Activated naive CD8-positive, alpha-beta T cell treated with anti-CD3 and anti-CD28 coated beads, Interleukin-2, amount 10 ng/mL, durations not matched to agents 7 days and 5 days (primary cell): ENCODE measurements around the gene EPHB2. TPM values are rescaled to one million over a fixed set of nuclear protein-coding genes. Genes with fewer than 3 reads are reported as not detected.

Experiments used
- ATAC-seq: fragments of 150-1000 bp; cut with Tn5 transposase; one replicate; pipeline ENCODE4 v1.10.0; 2021; ENCODE audit warnings: low read depth, moderate library complexity
- POLR2A ChIA-PET: fragments of 350-600 bp; sonication (Branson Sonifier 250); formaldehyde crosslinking; loops from one replicate; lab custom pipeline; 2021; ENCODE audit warnings: antibody characterized with exemption; lab: Charles Lee
- DNase-seq: peaks from one replicate; pipeline ENCODE4 v3.0.0; 2021
- H3K27ac Mint-ChIP-seq: one replicate; pipeline ENCODE4 v1.8.0; 2022; ENCODE audit warnings: mild to moderate bottlenecking, mixed read lengths
- H3K27me3 Mint-ChIP-seq: one replicate; pipeline ENCODE4 v1.8.0; 2022; ENCODE audit warnings: mild to moderate bottlenecking, moderate library complexity, mixed read lengths
- H3K36me3 Mint-ChIP-seq: one replicate; pipeline ENCODE4 v1.8.0; 2021; ENCODE audit warnings: mild to moderate bottlenecking, mixed read lengths
- H3K4me1 Mint-ChIP-seq: one replicate; pipeline ENCODE4 v1.8.0; 2021; ENCODE audit warnings: mixed read lengths
- H3K4me3 Mint-ChIP-seq: one replicate; pipeline ENCODE4 v1.8.0; 2022; ENCODE audit warnings: mild to moderate bottlenecking, moderate library complexity, mixed read lengths
- H3K9me3 Mint-ChIP-seq: one replicate; pipeline ENCODE4 v1.8.0; 2021; ENCODE audit warnings: mixed read lengths
- total RNA-seq, 2 experiments: library from RNA; stranded (reverse); gene quantifications; one replicate each; pipeline ENCODE4 v1.2.3, GENCODE V29; 2021

Gene EPHB2
- total RNA-seq, 2 experiments from 2014 or later = 0.25 to 0.26 TPM

DNA sequence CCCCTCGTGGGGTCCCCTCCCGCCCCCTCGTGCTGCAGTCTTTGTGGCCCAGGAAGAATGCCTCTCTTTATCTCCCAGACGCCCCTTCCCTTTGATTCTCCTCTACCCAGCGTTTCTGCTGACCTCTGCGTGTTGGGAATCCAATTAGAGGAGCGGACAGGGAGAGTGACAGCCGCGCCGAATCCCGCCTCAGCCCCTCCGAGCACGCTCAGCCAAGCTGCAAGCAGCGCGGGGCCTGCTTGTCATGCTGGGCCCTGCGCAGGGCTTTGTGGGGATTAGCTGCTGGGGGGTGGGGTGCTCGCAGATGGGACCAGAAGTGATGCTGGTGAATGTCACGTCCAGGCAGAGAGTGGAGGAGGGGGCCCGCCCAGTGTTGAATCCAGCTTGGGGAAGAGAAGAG lies 91.1 kb downstream of the EPHB2 start:
- H3K27ac Mint-ChIP-seq = no peak overlapping the region
- no peaks in the 10 kb centered on the region for H3K36me3 Mint-ChIP-seq
- H3K9me3 Mint-ChIP-seq = no peaks in the 10 kb centered on the region
- peaks cover 2% of the 10 kb centered on the region for H3K27me3 Mint-ChIP-seq
- no peak for ATAC-seq
- DNase-seq = no peak
- POLR2A ChIA-PET = no interaction called here
- H3K4me1 Mint-ChIP-seq = no peaks in the 10 kb centered on the region
- H3K4me3 Mint-ChIP-seq = no peak overlapping the region

DNA sequence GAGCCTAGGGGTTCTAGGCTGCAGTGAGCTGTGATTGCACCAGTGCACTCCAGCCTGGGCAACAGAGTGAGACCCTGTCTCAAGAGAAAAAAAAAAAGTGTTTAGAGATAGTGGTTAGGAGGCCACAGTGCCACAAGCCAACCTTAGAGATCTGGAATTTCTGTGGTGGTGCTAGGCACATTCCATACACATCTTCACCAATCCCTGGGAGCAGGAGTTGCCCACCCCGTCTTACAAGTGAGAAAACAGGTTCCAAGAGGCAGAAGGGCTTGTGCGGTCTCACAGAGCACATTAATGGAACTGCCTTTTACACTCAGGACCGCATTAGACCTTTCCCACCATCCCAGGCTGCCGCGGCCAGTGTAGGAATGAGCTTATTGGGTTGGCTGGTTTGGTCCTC lies 93.2 kb downstream of the EPHB2 start:
- POLR2A ChIA-PET = no interaction called here
- no peak for DNase-seq
- Mint-ChIP-seq H3K4me1 (no peaks in the 10 kb centered on the region), H3K4me3 (no peak overlapping the region), H3K9me3 (no peaks in the 10 kb centered on the region), H3K27me3 (peaks cover 2% of the 10 kb centered on the region), H3K27ac (no peak overlapping the region), H3K36me3 (no peaks in the 10 kb centered on the region)
- ATAC-seq = no peak

DNA sequence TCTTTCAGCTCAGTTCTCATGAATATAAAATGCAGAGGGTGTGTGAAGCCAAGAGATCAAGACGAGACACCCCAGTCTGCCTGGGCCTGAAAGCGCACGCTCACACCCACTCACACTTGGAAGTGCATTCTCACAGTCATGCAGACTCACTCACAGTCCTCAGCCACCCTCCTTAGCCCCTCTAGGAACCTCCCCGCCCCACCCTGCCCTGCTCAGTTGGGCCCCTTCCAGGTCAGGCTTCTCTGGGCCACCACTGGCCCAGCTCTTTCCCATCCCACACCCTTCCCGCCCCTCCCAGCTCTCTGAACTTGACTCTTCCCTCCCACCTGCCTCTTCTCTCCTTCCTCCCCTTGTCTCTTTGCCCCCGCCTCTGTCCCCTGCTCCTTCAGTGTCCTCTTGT lies 93.8 kb downstream of the EPHB2 start:
- Mint-ChIP-seq H3K36me3 (no peaks in the 10 kb centered on the region), H3K27me3 (peaks cover 4% of the 10 kb centered on the region), H3K27ac (no peak overlapping the region), H3K4me1 (no peaks in the 10 kb centered on the region), H3K9me3 (no peaks in the 10 kb centered on the region), H3K4me3 (no peak overlapping the region)
- no peak for ATAC-seq
- POLR2A ChIA-PET = no interaction called here
- no peak for DNase-seq

DNA sequence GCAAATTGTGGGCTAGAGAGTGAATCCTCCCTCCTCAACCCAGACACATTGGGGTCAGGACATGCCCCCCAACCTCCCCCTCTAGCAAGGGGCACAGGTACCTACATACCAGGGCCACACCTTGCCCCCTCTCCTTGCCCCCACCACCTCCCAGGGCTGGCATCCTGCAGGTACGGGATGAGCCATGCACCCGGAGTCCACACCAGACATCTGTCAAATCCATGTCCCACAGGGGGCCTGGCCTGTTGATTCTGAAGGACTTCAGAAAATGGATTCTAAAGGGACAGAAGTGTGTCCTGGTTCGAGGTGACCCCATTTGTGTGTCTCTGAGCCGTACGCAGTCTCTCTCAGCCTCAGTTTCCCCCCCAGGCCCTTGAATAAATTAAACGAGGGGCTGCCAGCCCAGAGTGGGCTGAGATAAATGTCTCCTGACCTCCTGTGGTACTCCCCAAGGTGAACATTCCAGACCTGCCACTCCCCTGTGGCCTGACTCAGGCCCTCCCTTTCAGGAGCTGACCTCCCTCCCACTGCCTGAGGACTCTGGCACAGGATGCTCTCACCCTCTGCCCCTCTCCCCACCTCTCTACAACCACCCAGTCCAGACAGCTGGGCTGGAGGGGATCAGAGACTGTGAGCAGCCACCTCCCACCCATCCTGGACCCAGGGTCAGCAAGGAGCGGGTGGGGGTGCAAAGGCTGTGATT lies 94.5 kb downstream of the EPHB2 start:
- Mint-ChIP-seq H3K27me3 (peaks cover 4% of the 10 kb centered on the region), H3K27ac (no peak overlapping the region), H3K4me3 (no peak overlapping the region), H3K36me3 (no peaks in the 10 kb centered on the region), H3K9me3 (no peaks in the 10 kb centered on the region), H3K4me1 (no peaks in the 10 kb centered on the region)
- DNase-seq (no peak), ATAC-seq (no peak)
- POLR2A ChIA-PET = no interaction called here

DNA sequence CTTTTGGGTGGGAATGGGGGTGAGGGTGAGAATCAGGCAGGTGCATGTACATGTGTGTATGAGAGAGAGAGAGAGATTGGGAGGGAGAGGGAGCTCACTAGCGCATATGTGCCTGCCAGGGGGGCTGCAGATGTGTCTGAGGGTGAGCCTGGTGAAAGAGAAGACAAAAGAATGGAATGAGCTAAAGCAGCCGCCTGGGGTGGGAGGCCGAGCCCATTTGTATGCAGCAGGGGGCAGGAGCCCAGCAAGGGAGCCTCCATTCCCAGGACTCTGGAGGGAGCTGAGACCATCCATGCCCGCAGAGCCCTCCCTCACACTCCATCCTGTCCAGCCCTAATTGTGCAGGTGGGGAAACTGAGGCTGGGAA lies 95.0 kb downstream of the EPHB2 start:
- ATAC-seq (no peak), DNase-seq (no peak)
- Mint-ChIP-seq H3K27me3 (peaks cover 4% of the 10 kb centered on the region), H3K36me3 (no peaks in the 10 kb centered on the region), H3K4me1 (no peaks in the 10 kb centered on the region), H3K9me3 (no peaks in the 10 kb centered on the region), H3K27ac (no peak overlapping the region), H3K4me3 (no peak overlapping the region)
- POLR2A ChIA-PET = no interaction called here

DNA sequence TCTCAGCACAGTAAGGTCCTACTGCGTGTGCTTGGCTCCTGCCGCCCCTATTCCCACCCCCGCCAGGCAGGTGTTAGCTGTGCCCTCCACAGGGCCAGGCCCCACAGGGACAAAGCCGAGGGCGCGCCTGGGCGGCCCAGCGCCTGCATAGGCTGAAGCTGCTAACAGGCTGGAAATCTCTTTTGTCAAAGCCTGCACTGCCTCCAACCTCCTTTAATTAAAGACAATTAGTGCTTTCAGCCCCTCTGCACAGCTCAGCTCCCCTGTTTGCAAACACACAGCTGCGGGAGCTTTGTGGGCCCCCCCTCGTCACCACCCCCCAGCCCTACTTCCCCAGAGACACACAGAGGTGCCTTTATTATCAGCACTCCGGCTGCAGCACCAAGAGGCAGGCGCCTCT lies 95.9 kb downstream of the EPHB2 start:
- no peak overlapping the region for H3K4me3 Mint-ChIP-seq
- POLR2A ChIA-PET = no interaction called here
- H3K9me3 Mint-ChIP-seq = no peaks in the 10 kb centered on the region
- no peak overlapping the region for H3K27ac Mint-ChIP-seq
- H3K4me1 Mint-ChIP-seq = no peaks in the 10 kb centered on the region
- peaks cover 4% of the 10 kb centered on the region for H3K27me3 Mint-ChIP-seq
- no peaks in the 10 kb centered on the region for H3K36me3 Mint-ChIP-seq
- no peak for ATAC-seq
- DNase-seq = no peak

DNA sequence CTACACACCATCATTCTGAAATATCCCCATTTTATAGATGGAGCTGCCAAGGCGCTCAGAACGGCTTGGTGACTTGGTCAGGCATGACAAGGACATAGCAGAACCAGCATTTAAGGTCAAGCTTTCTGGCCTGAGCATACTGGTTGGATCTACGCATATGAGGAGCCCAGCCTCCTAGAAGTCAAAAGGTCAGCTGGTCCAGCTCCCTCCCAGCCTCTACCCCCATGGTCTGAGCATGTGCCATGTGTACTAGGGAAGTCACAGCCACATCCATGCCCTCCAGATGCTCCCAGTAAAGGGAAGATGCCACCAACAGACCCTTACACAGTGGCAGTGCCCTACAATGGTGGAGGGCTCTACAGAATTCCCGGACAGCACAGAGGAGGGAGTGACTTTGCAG lies 96.7 kb downstream of the EPHB2 start:
- POLR2A ChIA-PET = no interaction called here
- H3K36me3 Mint-ChIP-seq = no peaks in the 10 kb centered on the region
- DNase-seq = no peak
- H3K27ac Mint-ChIP-seq = no peak overlapping the region
- ATAC-seq = no peak
- no peaks in the 10 kb centered on the region for H3K9me3 Mint-ChIP-seq
- H3K4me1 Mint-ChIP-seq = no peaks in the 10 kb centered on the region
- peaks cover 4% of the 10 kb centered on the region for H3K27me3 Mint-ChIP-seq
- no peak overlapping the region for H3K4me3 Mint-ChIP-seq

DNA sequence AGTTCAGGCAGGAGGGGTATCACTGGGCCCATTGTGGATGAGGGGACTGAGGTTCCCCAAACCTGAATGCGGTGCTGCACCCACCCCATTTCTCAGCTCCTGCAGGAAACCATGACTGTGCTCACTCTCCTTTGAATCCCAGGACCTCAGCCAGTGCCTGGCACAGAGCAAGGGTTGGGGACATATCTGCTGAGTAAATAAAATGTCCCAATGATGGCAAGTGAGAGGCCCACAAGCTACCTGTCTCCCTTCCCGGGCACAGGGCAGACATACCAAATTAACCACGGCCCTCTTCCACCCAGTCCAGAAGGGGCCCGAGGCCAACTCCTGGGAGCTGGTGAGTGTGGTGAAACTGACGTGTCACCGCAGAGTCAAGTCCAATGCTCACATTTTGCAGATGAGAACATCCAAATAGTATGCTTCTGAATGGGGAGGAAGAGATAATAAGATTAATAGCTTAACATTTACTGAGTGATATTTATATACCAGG lies 97.6 kb downstream of the EPHB2 start:
- POLR2A ChIA-PET = interaction anchor here (0.5 kb wide), 1 partner anchor 845 kb away, joined by 4 read pairs; no protein-coding TSS in a partner anchor
- no peaks in the 10 kb centered on the region for H3K36me3 Mint-ChIP-seq
- no peaks in the 10 kb centered on the region for H3K9me3 Mint-ChIP-seq
- no peak for DNase-seq
- no peaks in the 10 kb centered on the region for H3K4me1 Mint-ChIP-seq
- H3K27ac Mint-ChIP-seq = no peak overlapping the region
- H3K27me3 Mint-ChIP-seq = peaks cover 4% of the 10 kb centered on the region
- ATAC-seq = no peak
- H3K4me3 Mint-ChIP-seq = no peak overlapping the region

DNA sequence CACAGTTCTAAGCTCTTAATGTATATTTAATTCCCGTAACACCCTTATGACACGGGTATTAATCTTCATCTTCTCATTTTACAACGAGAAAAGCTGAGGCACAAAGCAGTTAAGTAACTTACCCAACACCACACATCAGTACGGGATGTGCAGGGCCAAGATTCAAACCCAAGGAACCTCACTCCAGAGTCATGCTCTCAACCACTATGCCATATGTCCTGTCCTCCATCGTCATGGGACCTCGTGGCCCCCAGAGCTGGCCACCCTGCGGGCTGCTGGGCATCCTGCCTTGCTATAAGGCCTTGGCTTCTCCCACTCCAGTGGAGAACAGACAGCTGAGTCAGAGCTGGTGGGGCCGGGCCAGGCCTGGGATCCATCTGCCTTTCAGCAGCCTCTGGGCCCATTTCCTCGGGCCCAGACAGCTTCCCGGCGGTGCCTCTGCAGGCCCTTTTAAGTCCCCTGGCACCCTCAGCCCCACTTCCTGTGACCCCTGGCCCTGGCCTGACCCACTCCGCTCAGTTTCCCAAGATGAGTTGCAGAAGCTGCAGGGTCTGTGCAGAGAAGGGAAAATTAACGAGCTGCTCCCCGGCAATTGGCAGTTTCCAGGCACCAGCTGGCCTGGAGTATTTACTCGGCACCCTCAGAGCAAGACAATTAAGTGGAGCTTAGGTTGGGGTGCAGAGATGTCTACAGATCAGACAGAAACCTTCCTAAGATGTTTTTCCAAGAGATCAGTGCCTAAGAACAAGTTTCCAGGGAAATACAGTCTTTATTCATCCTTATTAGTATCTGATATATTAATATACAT lies 98.2 kb downstream of the EPHB2 start:
- H3K4me3 Mint-ChIP-seq = no peak overlapping the region
- no peaks in the 10 kb centered on the region for H3K9me3 Mint-ChIP-seq
- POLR2A ChIA-PET = interaction anchor here (0.5 kb wide), 1 partner anchor 844 kb away, joined by 4 read pairs; no protein-coding TSS in a partner anchor
- no peak overlapping the region for H3K27ac Mint-ChIP-seq
- ATAC-seq (no peak), DNase-seq (no peak)
- no peaks in the 10 kb centered on the region for H3K36me3 Mint-ChIP-seq
- no peaks in the 10 kb centered on the region for H3K4me1 Mint-ChIP-seq
- H3K27me3 Mint-ChIP-seq = peaks cover 4% of the 10 kb centered on the region

DNA sequence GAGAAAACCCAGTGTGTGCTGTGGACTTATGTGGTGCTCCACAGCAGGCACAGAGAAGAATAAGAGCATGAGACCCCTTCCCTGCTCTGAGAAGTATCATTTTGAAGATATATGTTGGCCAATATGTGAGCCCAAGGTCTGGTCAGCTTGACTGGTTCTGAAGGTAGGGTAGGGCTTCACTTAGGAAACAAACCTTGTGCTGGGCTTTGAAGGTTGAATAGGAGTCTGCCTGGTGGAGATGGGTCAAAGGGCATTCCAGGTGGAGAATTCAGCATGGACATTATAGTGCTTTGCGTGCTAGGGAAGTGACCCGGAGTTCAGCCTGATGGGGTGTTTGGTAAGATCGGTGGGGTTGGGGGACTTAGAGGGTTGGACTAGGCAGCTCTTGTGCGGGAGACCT lies 99.1 kb downstream of the EPHB2 start:
- no peak for ATAC-seq
- no peak for DNase-seq
- Mint-ChIP-seq H3K4me1 (no peaks in the 10 kb centered on the region), H3K27me3 (peaks cover 2% of the 10 kb centered on the region), H3K9me3 (no peaks in the 10 kb centered on the region), H3K4me3 (no peak overlapping the region), H3K27ac (no peak overlapping the region), H3K36me3 (no peaks in the 10 kb centered on the region)
- POLR2A ChIA-PET = no interaction called here

DNA sequence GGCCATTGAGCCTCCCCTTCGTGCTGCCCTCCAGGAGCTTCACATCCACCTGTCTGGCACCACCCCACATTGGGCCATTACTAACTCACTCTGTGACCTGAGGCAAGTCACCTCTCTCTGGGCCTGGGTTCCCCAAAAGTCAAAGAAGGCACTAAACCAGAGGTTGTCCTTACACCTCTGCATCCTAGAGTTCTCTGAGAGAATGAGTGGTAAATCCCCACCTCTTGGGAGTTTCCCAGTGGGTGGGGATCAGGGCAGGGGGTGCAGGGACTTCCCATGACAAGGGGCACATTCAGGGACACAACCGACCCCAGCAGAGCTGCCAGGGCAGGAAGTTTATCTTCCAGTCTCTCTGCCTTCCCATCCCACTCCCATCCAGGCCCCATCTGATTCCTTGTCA lies 99.7 kb downstream of the EPHB2 start:
- ATAC-seq (no peak), DNase-seq (no peak)
- H3K27ac Mint-ChIP-seq = no peak overlapping the region
- H3K4me1 Mint-ChIP-seq = no peaks in the 10 kb centered on the region
- H3K9me3 Mint-ChIP-seq = no peaks in the 10 kb centered on the region
- POLR2A ChIA-PET = no interaction called here
- peaks cover 2% of the 10 kb centered on the region for H3K27me3 Mint-ChIP-seq
- no peak overlapping the region for H3K4me3 Mint-ChIP-seq
- no peaks in the 10 kb centered on the region for H3K36me3 Mint-ChIP-seq

DNA sequence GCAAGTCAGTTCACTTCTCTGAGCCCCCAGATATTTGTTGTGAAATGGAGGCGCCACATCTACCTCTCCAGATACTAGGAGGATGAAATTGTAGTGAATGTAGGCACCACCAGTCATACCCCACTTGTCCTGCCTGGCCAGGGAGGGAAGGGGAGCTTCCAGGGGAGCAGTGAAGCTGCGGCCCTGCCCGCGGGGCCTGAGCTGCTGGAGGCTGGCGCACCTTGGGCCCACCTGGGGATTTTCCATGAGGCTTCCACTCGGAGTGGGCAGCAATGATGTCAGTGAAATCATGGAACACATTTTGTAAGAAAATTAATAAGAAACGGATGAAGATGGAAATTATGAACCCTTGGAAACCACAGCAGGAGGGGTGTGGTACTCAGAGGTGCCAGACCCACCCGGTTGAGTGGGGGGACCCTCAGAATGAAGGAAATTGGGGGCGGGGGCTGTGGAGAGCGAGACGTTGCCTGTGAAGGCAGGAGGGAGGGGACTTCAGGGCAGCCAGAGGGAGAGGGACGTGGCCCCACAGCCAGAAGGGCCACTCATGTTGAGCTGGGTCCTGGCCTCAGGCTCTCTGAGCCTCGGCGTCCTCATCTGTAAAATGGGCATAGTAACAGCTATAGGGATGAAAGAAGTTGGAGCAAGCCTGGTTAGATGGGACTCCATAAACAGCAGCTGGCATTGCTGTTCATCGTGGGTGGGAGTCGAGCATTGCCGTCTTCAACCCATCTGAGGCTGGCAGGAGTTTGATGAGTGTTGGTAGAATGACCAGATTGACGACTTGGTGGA lies 101.6 kb downstream of the EPHB2 start:
- ATAC-seq = no peak
- H3K4me3 Mint-ChIP-seq = no peak overlapping the region
- DNase-seq = no peak
- H3K4me1 Mint-ChIP-seq = no peaks in the 10 kb centered on the region
- POLR2A ChIA-PET = no interaction called here
- H3K9me3 Mint-ChIP-seq = no peaks in the 10 kb centered on the region
- peaks cover 2% of the 10 kb centered on the region for H3K27me3 Mint-ChIP-seq
- no peak overlapping the region for H3K27ac Mint-ChIP-seq
- no peaks in the 10 kb centered on the region for H3K36me3 Mint-ChIP-seq

DNA sequence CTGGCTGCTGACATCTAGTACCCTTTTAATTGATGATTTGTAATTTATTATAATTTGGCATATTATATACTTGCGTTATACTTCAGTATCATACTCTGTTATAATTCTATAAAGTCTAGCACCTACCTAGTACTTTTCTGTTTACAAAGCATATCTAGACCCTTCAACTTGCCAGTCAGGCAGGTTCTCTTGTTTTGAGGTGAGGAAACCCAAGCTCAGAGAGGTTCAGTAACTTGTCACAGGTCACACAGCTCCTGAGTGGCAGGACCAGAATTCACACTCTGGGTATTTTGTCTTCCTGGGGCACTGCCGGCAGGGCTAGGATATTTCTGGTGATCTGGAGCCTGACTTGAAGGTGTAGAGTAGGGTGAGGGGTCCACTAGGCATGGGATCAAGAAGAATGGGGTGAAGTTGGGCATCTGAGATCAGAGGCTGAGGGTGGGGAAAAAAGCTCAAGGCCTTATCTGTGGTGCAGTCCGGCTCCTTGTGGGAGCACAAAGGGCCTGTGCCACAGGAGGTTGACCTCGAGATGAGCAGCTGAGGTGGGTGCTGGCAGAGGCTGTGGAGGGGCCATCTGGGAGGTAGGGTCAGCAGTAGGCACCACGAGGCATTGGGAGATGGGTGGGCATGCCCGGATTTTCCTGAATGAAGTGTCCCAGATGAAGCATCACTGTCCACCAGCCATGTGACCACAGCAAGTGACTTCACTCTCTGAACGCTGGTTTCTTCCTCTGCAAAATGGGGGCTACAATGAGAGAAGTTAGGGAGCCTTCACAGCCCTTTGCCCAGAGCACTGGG lies 102.6 kb downstream of the EPHB2 start:
- no peak overlapping the region for H3K4me3 Mint-ChIP-seq
- peaks cover 2% of the 10 kb centered on the region for H3K27me3 Mint-ChIP-seq
- H3K4me1 Mint-ChIP-seq = no peaks in the 10 kb centered on the region
- POLR2A ChIA-PET = no interaction called here
- no peak for DNase-seq
- H3K9me3 Mint-ChIP-seq = no peaks in the 10 kb centered on the region
- H3K27ac Mint-ChIP-seq = no peak overlapping the region
- no peak for ATAC-seq
- H3K36me3 Mint-ChIP-seq = no peaks in the 10 kb centered on the region
